Fibroblast of lung (primary cell): ENCODE results near the gene ELOVL4. TPM values are rescaled to one million over a fixed set of nuclear protein-coding genes. Genes with fewer than 3 reads are reported as not detected.

ENCODE experiments used
- DNase-seq, 2 donors: peaks; one replicate each; pipeline versions ENCODE4 v3.0.0 to v3.0.0-alpha.2; 2010; ENCODE audit warnings: low read depth in 2 of 2
- H2AFZ ChIP-seq: 2 replicates; pipeline ENCODE4 v1.5.1; 2012; ENCODE audit warnings: low read length, control low read depth, inconsistent platforms
- H3K27ac ChIP-seq: 2 replicates; pipeline ENCODE4 v1.5.1; 2011; ENCODE audit warnings: low read length, control low read depth; ENCODE audit not compliant: insufficient read depth
- H3K27me3 ChIP-seq: 2 replicates; pipeline ENCODE4 v1.5.1; 2011; ENCODE audit warnings: mild to moderate bottlenecking, low read length; ENCODE audit not compliant: control insufficient read depth, insufficient read depth
- H3K36me3 ChIP-seq: 2 replicates; pipeline ENCODE4 v1.5.1; 2011; ENCODE audit warnings: low read length; ENCODE audit not compliant: control insufficient read depth, insufficient read depth
- H3K4me1 ChIP-seq: 2 replicates; pipeline ENCODE4 v1.5.1; 2011; ENCODE audit warnings: low read length; ENCODE audit not compliant: control insufficient read depth, insufficient read depth; ENCODE audit errors: extremely low read depth
- H3K4me2 ChIP-seq: 2 replicates; pipeline ENCODE4 v1.5.1; 2011; ENCODE audit warnings: low read length, control low read depth; ENCODE audit not compliant: insufficient read depth; ENCODE audit errors: extremely low read depth
- H3K4me3 ChIP-seq, 4 experiments: fragments of 200-600 bp in 1 of 4; sonication (generic) in 1 of 4; replicated peaks in 1 of 4; 2 replicates each; pipeline ENCODE4 v1.5.1; 2011 to 2016; ENCODE audit warnings: low read length in 4 of 4, low read depth in 3 of 4, mild to moderate bottlenecking in 3 of 4, control low read depth in 2 of 4, inconsistent platforms in 1 of 4, mixed read lengths in 1 of 4; ENCODE audit not compliant: insufficient read depth in 1 of 4; ENCODE audit errors: control extremely low read depth in 1 of 4
- H3K79me2 ChIP-seq: 2 replicates; pipeline ENCODE4 v1.5.1; 2012; ENCODE audit warnings: mild to moderate bottlenecking, low read length, inconsistent platforms; ENCODE audit not compliant: control insufficient read depth, insufficient read depth
- H3K9ac ChIP-seq: 2 replicates; pipeline ENCODE4 v1.5.1; 2011; ENCODE audit warnings: mild to moderate bottlenecking, low read length, control low read depth; ENCODE audit not compliant: insufficient read depth
- H3K9me3 ChIP-seq: 2 replicates; pipeline ENCODE4 v1.5.1; 2012; ENCODE audit warnings: low read depth, low read length; ENCODE audit not compliant: control insufficient read depth, insufficient read depth
- H4K20me1 ChIP-seq: 2 replicates; pipeline ENCODE4 v1.5.1; 2011; ENCODE audit warnings: low read length; ENCODE audit not compliant: control insufficient read depth, insufficient read depth; ENCODE audit errors: extremely low read depth
- CTCF ChIP-seq, 2 donors: IDR thresholded peaks in 1 of 2; conservative IDR thresholded peaks in 1 of 2; 1 replicate in 1 of 2; 2 replicates in 1 of 2; pipeline ENCODE4 v1.5.1; 2011 to 2012; ENCODE audit warnings: low read length in 2 of 2, control low read depth in 1 of 2, inconsistent platforms in 1 of 2, low read depth in 1 of 2, mild to moderate bottlenecking in 1 of 2
- EZH2 ChIP-seq: IDR thresholded peaks from 2 replicates; pipeline ENCODE4 v1.5.1; 2012; ENCODE audit warnings: low read length, control low read depth, mild to moderate bottlenecking; ENCODE audit errors: missing control alignments
- polyA plus RNA-seq, 2 donors: library from polyadenylated mRNA; depleted of rRNA in 1 of 2; stranded (reverse) in 1 of 2; unstranded in 1 of 2; fragments of >200 nt; gene quantifications; 2 replicates each; pipeline ENCODE4 v1.2.1, GENCODE V29; 2011 to 2012; ENCODE audit warnings: missing spikeins in 1 of 2
- total RNA-seq: library from RNA; depleted of rRNA; stranded (reverse); fragments of >200 nt; gene quantifications from 2 replicates; pipeline ENCODE4 v1.2.1, GENCODE V29; 2014

ELOVL4 gene
- total and polyA plus RNA-seq, 2 donors (not counting 1 experiment from before 2014, with no cell fraction given): 4.3 to 6.4 TPM

- no peak overlapping the region for H3K4me3 ChIP-seq
- H3K4me2 ChIP-seq: no peak overlapping the region
- no peak for DNase-seq
- H3K36me3 ChIP-seq: no peaks in the 10 kb centered on the region
- no peak overlapping the region for H3K9ac ChIP-seq
- H3K9me3 ChIP-seq: no peaks in the 10 kb centered on the region
- no peak overlapping the region for H2AFZ ChIP-seq
- no peaks in the 10 kb centered on the region for H3K79me2 ChIP-seq
- no peak overlapping the region for H3K27ac ChIP-seq
- H4K20me1 ChIP-seq: no peaks in the 10 kb centered on the region
- no peaks in the 10 kb centered on the region for H3K4me1 ChIP-seq
- peaks cover 5% of the 10 kb centered on the region for H3K27me3 ChIP-seq
- no peak for TF ChIP-seq CTCF (conservative IDR thresholded peaks at IDR 0.05 in 1 of 2, IDR thresholded peaks at IDR 0.05 in 1 of 2; ENCODE audit: low read depth in 1 of 2, low read length in 2 of 2)
- TF ChIP-seq EZH2: no peak
Measured at GRCh38 chr6:79993012-79993910, 45.9 kb upstream of the ELOVL4 start.

DNA sequence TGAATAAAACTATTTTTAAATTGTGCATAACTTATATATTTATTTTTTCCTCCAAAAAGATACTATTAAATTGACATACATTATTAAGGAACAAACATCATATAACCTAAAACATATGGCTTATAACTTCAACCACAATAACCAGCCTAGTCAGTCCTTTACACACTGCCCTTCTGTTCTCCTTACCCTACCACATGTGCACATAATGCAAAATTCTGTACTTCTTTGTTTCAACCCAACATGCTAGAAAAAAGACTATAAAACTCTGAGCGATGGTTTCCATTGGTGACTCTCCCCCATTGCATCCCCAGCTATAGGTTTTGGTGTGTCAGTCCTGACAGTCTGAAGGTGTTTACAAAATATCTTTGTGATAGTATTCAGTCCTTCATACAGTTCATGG lies 42.3 kb upstream of the ELOVL4 start:
- Histone ChIP-seq H3K4me1 (no peaks in the 10 kb centered on the region), H3K79me2 (no peaks in the 10 kb centered on the region), H3K9ac (no peak overlapping the region), H4K20me1 (no peaks in the 10 kb centered on the region), H3K36me3 (no peaks in the 10 kb centered on the region), H3K27me3 (peaks cover 5% of the 10 kb centered on the region), H3K4me2 (no peak overlapping the region), H3K9me3 (no peaks in the 10 kb centered on the region), H2AFZ (no peak overlapping the region), H3K4me3 (no peak overlapping the region), H3K27ac (no peak overlapping the region)
- TF ChIP-seq EZH2 (no peak), CTCF (conservative IDR thresholded peaks at IDR 0.05 in 1 of 2, IDR thresholded peaks at IDR 0.05 in 1 of 2; ENCODE audit: low read depth in 1 of 2, low read length in 2 of 2) (no peak)
- no peak for DNase-seq

DNA sequence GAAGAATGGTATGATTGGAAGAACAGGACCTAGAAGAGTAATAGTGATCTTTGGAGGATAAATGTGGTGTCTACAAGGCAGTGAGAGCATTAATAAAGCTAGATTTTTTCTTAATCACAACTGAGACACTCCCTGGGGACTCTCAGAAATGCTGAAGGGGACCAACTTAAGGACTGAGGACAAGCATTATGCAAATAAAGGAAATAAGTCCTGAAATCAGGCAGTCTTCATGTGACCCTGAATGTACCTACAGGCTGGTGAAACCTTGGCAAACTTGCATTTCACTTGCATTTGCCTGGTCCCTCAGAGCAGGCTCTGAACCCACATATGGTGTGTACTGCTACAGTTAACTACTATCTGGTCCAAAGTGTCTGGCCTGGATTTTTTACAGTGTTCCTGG lies 37.8 kb upstream of the ELOVL4 start:
- Histone ChIP-seq H3K4me2 (no peak overlapping the region), H3K36me3 (no peaks in the 10 kb centered on the region), H3K27me3 (no peaks in the 10 kb centered on the region), H3K4me1 (no peaks in the 10 kb centered on the region), H3K4me3 (no peak overlapping the region), H3K9ac (no peak overlapping the region), H4K20me1 (no peaks in the 10 kb centered on the region), H3K79me2 (no peaks in the 10 kb centered on the region), H2AFZ (no peak overlapping the region), H3K27ac (no peak overlapping the region), H3K9me3 (no peaks in the 10 kb centered on the region)
- TF ChIP-seq CTCF (conservative IDR thresholded peaks at IDR 0.05 in 1 of 2, IDR thresholded peaks at IDR 0.05 in 1 of 2; ENCODE audit: low read depth in 1 of 2, low read length in 2 of 2): no peak
- TF ChIP-seq EZH2: no peak
- no peak for DNase-seq
